ENCODE data around the gene KCNIP1.

Gene KCNIP1

DNA sequence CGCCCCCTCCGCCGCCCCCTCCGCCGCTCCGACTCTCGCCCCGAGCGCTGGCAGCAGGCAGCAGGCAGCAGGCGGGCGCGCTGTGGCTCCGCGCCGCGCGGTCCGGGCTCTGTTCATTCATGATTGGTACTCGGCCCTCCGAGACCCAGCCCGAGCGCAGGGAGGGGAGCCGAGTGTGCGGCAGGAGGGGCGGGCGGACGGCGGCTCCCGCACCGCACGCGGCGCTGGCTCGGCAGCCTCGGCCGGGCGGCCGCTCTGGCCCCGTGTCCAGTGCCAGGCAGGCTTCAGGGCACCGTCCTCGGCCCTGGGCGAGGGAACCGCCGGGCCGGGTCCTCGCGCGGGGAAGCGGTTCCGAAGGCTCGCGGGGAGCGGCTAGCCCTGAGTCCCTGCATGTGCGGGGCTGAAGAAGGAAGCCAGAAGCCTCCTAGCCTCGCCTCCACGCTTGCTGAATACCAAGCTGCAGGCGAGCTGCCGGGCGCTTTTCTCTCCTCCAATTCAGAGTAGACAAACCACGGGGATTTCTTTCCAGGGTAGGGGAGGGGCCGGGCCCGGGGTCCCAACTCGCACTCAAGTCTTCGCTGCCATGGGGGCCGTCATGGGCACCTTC lies at the start of gene KCNIP1:
Gene KCNIP1 (plus strand): TSS at position 31 of the 607 bp plus-strand sequence.
- no peak for TF ChIP-seq GATA2 (IDR thresholded peaks at IDR 0.05; ENCODE audit: low read depth, low read length)
- no peak for TF ChIP-seq GATA3 (IDR thresholded peaks at IDR 0.05; ENCODE audit: low read depth, low read length)

DNA sequence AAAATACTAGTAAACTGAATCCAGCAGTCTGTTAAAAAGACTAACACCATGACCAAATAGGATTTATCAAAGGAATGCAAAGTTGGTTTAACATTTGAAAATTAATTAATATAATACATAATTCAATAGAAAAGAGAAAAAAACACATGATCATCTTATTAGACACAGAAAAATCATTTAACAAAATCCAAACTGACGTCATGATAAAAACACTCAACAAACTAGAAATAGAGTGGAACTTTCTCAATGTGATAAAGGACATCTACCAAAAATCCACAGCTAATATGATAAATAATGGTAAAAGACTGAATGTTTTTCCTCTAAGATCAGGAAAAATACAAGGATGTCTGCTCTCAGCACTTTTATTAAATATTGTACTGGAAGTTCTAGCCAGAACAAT lies 40.4 kb upstream of the KCNIP1 start:
- TF ChIP-seq GATA2 (IDR thresholded peaks at IDR 0.05; ENCODE audit: low read depth, low read length) (no peak), GATA3 (IDR thresholded peaks at IDR 0.05; ENCODE audit: low read depth, low read length) (no peak)

DNA sequence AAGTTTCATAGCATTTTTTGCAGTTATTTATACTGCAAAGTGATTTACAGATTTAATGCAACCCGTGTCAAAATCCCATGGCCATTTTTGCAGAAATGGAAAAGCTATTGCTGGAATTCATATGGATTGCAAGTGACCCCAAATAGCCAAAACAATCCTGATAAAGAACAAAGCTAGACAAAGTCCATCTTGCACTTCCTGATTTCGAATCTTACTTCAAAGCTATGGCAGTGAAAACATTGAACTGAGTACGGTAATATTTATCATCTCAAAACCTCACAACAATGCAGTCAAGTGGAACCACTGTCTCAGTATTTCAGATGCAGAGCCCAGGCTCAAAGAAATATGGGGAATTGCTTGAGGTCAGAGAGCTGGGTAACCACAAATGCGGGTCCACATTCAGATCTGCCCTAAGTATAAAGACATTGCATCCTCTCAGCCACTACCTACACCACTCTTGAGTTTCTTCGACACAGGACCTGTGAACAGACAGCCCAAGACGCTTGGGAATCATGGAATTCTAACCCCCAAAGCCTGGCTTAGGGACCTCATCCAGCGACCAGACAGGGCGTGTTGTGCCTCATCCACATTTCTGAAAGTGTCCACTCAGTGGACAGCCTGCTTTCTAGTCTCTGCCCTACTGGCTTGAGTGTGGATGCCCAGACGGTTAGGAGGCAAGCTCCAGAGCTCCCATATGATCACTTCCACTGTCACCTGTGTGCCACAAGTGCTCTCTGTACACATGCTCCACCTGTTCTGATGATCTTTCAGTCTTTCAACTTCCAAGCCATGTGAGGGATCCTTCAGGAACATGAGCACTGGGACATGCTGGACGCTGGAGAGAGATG lies 39.3 kb upstream of the KCNIP1 start:
- TF ChIP-seq GATA3 (IDR thresholded peaks at IDR 0.05; ENCODE audit: low read depth, low read length) = no peak
- no peak for TF ChIP-seq GATA2 (IDR thresholded peaks at IDR 0.05; ENCODE audit: low read depth, low read length)

DNA sequence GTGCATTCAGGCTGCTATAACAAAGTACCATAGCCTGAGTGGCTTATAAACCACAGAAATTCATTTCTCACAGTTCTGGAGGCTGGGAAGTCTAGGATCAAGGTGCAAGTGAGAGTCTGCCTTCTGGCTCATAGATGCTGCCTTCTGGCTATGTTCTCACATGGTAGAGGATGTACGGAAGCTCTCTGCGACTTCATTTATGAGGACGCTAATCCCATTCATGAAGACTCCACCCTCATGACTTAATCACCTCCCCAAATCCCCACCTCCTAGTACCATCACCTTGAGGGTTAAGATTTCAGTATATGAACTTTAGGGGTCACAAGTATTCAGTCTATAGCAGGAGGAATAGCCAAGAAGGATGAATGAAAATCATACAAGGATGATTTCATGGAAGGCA lies 37.3 kb upstream of the KCNIP1 start:
- TF ChIP-seq GATA2 (IDR thresholded peaks at IDR 0.05; ENCODE audit: low read depth, low read length) = no peak
- TF ChIP-seq GATA3 (IDR thresholded peaks at IDR 0.05; ENCODE audit: low read depth, low read length) = no peak

DNA sequence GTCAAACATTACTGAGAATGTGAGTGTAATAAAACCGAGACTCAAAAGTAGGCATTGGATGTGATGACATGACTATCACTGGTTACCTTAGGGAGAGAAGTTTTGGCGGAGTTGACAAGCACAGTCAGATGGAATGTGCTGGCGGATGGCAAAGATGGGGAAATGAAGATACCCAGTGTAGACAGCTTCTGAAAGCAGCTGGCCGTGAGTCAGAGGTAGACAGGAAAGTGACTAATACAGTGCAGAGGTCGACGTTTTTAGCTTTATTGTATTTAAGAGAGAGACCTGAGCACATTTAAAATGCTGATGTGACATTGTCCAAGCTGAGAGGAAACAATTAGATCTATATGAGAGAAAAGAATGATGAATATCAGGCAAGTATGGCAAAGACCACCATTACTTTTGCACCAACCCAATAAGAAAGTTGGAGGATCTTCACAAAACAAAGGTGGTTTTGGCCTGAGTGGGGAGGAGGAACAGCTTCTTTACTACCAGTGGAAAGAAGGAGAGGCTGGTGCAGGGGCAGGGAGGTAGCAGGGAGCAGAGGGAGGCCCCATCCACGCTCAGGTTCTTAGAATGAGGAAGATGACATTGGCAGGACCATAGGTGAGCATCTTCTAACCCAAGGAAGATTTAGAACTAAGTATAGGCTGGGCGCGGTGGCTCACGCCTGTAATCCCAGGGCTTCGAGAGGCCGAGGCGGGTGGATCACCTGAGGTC lies 36.7 kb upstream of the KCNIP1 start:
- TF ChIP-seq GATA2 (IDR thresholded peaks at IDR 0.05; ENCODE audit: low read depth, low read length) (no peak), GATA3 (IDR thresholded peaks at IDR 0.05; ENCODE audit: low read depth, low read length) (no peak)

DNA sequence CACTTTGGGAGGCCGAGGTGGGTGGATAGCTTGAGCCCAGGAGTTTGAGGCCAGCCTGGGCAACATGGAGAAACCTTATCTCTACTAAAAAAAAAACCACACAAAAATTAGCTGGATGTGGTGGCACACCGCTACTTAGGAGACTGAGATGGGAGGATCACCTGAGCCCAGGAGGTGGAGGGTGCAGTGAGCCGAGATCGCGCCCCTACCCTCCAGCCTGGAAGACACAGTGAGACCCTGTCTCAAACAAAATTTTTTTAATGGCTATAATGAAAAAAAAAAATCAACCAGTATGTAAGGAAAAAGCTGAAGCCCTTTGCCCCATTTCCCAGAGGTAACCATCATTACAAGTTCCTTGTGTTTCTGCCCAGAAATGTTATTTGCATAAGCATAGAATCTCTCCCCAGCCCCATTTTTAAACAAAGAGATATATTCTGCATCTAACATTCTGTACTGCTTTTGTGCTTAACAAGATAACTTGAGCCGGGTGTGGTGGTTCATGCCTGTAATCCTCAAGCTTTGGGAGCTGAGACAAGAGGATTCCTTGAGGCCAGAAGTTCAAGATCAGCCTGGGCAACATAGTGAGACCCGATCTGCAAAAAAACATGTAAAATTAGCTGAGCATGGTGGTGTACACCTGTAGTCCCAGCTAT lies 35.1 kb upstream of the KCNIP1 start:
- no peak for TF ChIP-seq GATA2 (IDR thresholded peaks at IDR 0.05; ENCODE audit: low read depth, low read length)
- TF ChIP-seq GATA3 (IDR thresholded peaks at IDR 0.05; ENCODE audit: low read depth, low read length) = no peak

DNA sequence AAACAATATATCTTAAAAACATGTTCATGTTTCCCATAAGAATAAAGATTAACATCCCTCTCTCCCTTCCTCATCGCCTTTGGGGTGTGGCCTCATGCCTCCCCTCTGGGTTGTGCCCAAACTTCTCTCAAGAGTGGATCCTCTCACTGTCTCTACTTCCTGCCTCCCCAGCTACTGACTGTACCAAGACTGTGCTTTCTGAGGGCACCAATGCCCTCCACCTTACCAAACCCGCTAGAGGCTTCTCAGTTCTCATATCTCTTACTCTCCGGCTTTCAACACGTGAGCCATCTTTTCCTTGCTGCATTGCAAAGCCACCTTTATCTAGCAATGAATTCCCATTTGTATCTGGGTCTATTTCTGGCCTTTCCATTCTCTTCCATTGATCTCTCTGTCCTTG lies 34.4 kb upstream of the KCNIP1 start:
- TF ChIP-seq GATA2 (IDR thresholded peaks at IDR 0.05; ENCODE audit: low read depth, low read length) = no peak
- no peak for TF ChIP-seq GATA3 (IDR thresholded peaks at IDR 0.05; ENCODE audit: low read depth, low read length)

DNA sequence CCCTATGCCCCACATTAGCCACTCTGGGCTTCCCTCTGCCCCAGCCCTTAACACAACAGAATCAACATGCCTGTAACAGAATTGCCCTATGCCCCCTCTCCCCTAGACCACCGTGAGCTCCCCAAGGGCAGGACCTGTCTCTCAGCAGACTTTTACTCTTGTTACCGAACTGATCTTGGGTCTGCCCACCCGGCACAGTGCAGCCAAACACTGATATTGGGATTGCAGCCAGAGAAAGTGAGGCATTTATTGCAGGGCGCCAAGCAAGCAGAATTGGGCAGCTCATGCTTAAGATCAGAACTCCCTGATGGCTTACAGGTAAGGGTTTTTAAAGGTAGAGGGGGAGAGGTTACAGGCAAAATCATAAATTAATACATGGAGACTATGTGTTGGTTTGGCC lies 33.5 kb upstream of the KCNIP1 start:
- no peak for TF ChIP-seq GATA3 (IDR thresholded peaks at IDR 0.05; ENCODE audit: low read depth, low read length)
- no peak for TF ChIP-seq GATA2 (IDR thresholded peaks at IDR 0.05; ENCODE audit: low read depth, low read length)

DNA sequence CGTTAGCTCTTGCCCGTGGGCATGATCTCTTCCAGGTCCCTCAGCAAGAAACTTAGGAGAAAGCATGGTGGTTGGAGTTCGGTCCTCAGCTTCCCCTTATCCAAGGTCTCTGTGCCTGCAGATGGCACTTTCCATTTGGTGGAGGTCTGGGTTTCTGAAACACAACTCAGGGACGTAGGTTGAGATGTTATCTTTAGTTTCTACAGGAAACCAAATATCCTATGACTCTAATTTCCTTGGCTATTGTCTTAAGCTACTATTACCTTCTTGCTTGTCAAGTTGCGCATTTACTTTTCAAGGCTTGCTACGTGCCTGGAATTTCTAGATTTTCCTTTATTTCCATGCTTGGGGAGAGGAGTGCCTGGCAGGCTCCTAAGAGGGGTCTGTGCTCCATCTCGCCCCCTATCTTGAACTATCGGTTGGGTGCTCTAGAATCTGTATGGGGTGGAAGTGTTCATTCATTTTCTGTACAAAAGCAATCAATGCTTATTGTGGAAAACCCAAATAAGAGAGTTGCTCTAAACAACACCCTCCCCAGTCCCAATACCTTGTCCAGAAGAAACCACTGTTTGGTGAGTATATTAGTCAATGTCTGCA lies 32.9 kb upstream of the KCNIP1 start:
- TF ChIP-seq GATA2 (IDR thresholded peaks at IDR 0.05; ENCODE audit: low read depth, low read length) = no peak
- no peak for TF ChIP-seq GATA3 (IDR thresholded peaks at IDR 0.05; ENCODE audit: low read depth, low read length)

DNA sequence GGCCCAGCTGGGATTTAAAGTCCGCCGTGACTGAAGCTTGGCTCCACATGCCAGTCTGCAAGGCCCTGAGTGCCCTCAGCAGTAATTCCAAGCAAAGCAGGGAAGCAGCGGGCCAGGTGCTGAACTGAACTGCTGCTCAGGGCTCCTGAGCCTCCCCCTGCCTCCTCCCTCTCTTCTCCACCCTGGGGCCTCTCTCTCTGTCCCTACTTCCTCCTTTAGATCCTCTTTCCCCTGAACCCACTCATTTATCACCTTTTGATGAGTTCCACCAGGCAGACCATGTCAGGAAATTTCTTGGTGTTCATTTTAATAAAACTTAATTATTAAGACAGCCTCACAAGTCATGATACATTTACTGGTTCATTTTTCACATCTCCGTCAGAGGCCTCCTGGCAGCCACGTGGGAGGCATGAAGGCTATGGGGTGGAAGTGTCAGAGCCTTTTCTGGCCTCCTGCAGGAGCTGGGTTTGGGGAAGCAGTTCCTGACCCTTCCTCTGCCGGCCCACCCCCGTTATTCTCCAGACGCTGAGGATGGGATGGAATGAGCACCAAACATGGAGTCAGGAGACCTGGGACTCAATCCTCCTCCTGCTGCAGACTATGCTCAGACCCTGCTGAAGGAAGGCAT lies 32.2 kb upstream of the KCNIP1 start:
- TF ChIP-seq GATA2 (IDR thresholded peaks at IDR 0.05; ENCODE audit: low read depth, low read length) (no peak), GATA3 (IDR thresholded peaks at IDR 0.05; ENCODE audit: low read depth, low read length) (no peak)

DNA sequence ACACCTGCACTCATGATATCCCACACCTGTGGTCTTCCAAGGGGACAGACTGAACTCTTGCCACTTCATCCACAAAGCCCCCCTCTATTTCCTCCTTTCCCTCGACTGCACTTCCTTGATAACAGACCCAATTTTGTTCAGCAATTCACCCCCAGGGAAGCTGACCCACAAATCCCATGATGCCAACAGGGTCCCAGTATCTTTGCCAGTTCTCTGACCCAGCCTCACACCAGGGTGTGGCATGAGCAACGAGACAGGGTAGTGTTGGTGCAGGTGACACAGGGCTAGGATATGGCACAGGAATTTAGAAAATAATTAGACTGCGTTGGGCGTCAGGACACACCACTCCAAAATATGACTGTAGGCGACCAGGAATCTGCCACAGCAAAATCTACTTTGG lies 30.2 kb upstream of the KCNIP1 start:
- TF ChIP-seq GATA3 (IDR thresholded peaks at IDR 0.05; ENCODE audit: low read depth, low read length) (no peak), GATA2 (IDR thresholded peaks at IDR 0.05; ENCODE audit: low read depth, low read length) (no peak)

DNA sequence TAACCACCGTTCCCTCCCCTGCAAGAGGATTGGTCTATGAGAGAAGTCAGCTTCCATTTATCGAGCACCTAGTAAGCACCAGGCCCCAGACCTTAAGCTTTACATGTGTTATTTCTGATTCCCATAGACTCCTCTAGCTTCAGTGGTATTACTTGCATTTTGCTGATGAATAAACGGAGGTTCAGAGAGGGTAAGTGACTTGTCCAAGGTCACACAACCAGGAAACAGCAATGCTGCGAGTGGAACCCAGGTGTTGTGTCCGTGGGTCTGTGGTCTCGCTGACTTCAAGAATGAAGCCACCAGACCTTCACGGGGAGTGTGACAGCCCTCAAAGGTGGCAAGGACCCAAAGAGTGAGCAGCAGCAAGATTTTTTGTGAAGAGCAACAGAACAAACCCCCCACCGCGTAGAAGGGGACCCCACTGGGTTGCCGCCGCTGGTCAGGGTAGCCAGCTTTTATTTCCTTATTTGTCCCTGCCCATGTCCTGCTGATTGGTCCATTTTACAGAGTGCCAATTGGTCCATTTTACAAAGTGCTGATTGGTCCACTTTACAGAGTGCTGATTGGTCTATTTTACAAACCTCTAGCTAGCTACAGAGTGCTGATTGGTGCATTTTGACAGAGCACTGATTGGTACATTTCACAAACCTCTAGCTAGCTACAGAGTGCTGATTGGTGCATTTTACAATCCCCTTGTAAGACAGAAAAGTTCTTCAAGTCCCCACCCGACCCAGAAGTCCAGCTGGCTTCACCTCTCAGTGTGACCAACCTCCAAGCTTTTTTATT lies 29.1 kb upstream of the KCNIP1 start:
- TF ChIP-seq GATA3 (IDR thresholded peaks at IDR 0.05; ENCODE audit: low read depth, low read length) = no peak
- TF ChIP-seq GATA2 (IDR thresholded peaks at IDR 0.05; ENCODE audit: low read depth, low read length) = no peak

All from SH-SY5Y (cell line).